Lower leg skin (tissue), 3 donors: ENCODE data around the gene CYP11A1.

Experiments
- CTCF ChIP-seq, 3 donors: fragments of 450-650 bp; IDR thresholded peaks; one replicate each; pipeline ENCODE4 v1.5.1; 2016; ENCODE audit warnings: antibody characterized with exemption in 3 of 3, mild to moderate bottlenecking in 3 of 3, moderate library complexity in 2 of 3
- POLR2A ChIP-seq, 2 donors: fragments of 450-650 bp; IDR thresholded peaks; one replicate each; pipeline ENCODE4 v1.6.1; 2016 to 2017; ENCODE audit warnings: antibody characterized with exemption in 2 of 2, mild to moderate bottlenecking in 1 of 2, moderate library complexity in 1 of 2

- TF ChIP-seq CTCF (IDR thresholded peaks at IDR 0.05) (no peak), POLR2A (IDR thresholded peaks at IDR 0.05) (no peak)
These were observed 26.0 kb upstream of the CYP11A1 start for GRCh38 chr15:74393423-74393822.
